Suprapubic skin (tissue), 4 donors: ENCODE results near the gene MAP2K6. TPM values are rescaled to one million over a fixed set of nuclear protein-coding genes. Genes with fewer than 3 reads are reported as not detected.
A peak's percentile ranks its signal among the peaks of the same experiment; 100 is the strongest.

Experiments
- DNase-seq, 2 donors: peaks; one replicate each; pipeline ENCODE4 v3.0.0-alpha.2; 2019; ENCODE audit warnings: low spot score in 2 of 2
- H3K27ac ChIP-seq: fragments of 200-600 bp; sonication (generic); one replicate; pipeline ENCODE4 v1.5.1; 2019
- H3K27me3 ChIP-seq: fragments of 200-600 bp; sonication (generic); one replicate; pipeline ENCODE4 v1.5.1; 2019
- H3K36me3 ChIP-seq: fragments of 200-600 bp; sonication (generic); one replicate; pipeline ENCODE4 v1.5.1; 2019
- H3K4me1 ChIP-seq: fragments of 200-600 bp; sonication (generic); one replicate; pipeline ENCODE4 v1.5.1; 2019
- H3K4me3 ChIP-seq: fragments of 200-600 bp; sonication (generic); one replicate; pipeline ENCODE4 v1.5.1; 2019; ENCODE audit warnings: mild to moderate bottlenecking
- H3K9me3 ChIP-seq: fragments of 200-600 bp; sonication (generic); one replicate; pipeline ENCODE4 v1.5.1; 2019
- CTCF ChIP-seq, 2 donors: fragments of 200-600 bp in 1 of 2; fragments of 450-650 bp in 1 of 2; sonication (generic) in 1 of 2; IDR thresholded peaks; one replicate each; pipeline ENCODE4 v1.5.1; 2016 to 2019; ENCODE audit warnings: antibody characterized with exemption in 2 of 2, mild to moderate bottlenecking in 1 of 2, moderate library complexity in 1 of 2
- EP300 ChIP-seq: sonication (generic); formaldehyde crosslinking; IDR thresholded peaks from one replicate; pipeline ENCODE4 v1.6.1; 2017; ENCODE audit warnings: antibody characterized with exemption
- POLR2A ChIP-seq, 2 donors: fragments of 450-650 bp; IDR thresholded peaks; one replicate each; pipeline ENCODE4 v1.6.1; 2017; ENCODE audit warnings: antibody characterized with exemption in 2 of 2, mild to moderate bottlenecking in 2 of 2, moderate library complexity in 2 of 2
- POLR2AphosphoS5 ChIP-seq, 3 donors: sonication (generic); formaldehyde crosslinking; IDR thresholded peaks; one replicate each; pipeline ENCODE4 v1.6.1; 2017; ENCODE audit warnings: antibody characterized with exemption in 3 of 3
- WGBS: methylation state at CpG from one replicate; pipeline ENCODE4 v1.1.5; 2018; 5-methylcytosine and 5-hydroxymethylcytosine counted together
- total RNA-seq, 4 donors: library from RNA; depleted of rRNA; stranded (reverse); fragments of >200 nt; gene quantifications; one replicate each; pipeline ENCODE4 v1.1.0, GENCODE V29; 2016

The MAP2K6 gene
- total RNA-seq, 4 donors from 2014 or later, result 2.4 to 6.3 (median 3.9) TPM

GRCh38 chr17:69407759-69408158 lies 6.7 kb upstream of the MAP2K6 start:
- no peaks in the 10 kb centered on the region for H3K36me3 ChIP-seq
- DNase-seq, result no peak
- no peaks in the 10 kb centered on the region for H3K4me1 ChIP-seq
- WGBS, result 94% methylated on average over 1 of the region's 1 CpG
- no peaks in the 10 kb centered on the region for H3K27me3 ChIP-seq
- H3K9me3 ChIP-seq, result no peaks in the 10 kb centered on the region
- TF ChIP-seq POLR2AphosphoS5 (IDR thresholded peaks at IDR 0.05) (no peak), CTCF (IDR thresholded peaks at IDR 0.05) (no peak), EP300 (no peak), POLR2A (IDR thresholded peaks at IDR 0.05) (no peak)
- no peak overlapping the region for H3K4me3 ChIP-seq
- no peak overlapping the region for H3K27ac ChIP-seq

DNA sequence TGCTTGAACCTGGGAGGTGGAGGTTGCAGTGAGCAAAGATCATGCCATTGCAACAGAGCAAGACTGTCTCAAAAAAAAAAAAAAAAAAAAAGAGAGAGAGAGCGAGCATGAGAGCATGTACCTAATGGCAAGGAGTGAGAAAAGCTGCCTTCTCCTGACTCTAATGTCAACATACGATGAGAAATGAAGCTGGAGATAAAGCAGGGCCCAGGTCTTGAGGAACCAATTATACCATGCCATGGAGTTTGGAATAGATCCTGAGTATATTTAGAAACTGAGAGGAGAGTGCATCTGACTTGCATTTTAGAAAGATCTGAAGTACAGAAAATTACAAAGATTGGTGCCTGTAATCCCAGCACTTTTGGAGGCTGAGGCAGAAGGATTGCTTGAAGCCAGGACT lies 3.8 kb upstream of the MAP2K6 start:
- DNase-seq, result no peak
- Histone ChIP-seq H3K9me3 (no peaks in the 10 kb centered on the region), H3K4me3 (no peak overlapping the region), H3K36me3 (no peaks in the 10 kb centered on the region), H3K27me3 (no peaks in the 10 kb centered on the region), H3K27ac (no peak overlapping the region), H3K4me1 (peaks cover 10% of the 10 kb centered on the region)
- TF ChIP-seq POLR2AphosphoS5 (IDR thresholded peaks at IDR 0.05), result no peak
- no peak for TF ChIP-seq CTCF (IDR thresholded peaks at IDR 0.05)
- TF ChIP-seq POLR2A (IDR thresholded peaks at IDR 0.05), result no peak
- TF ChIP-seq EP300, result no peak
- 94% methylated on average over 2 of the region's 2 CpGs for WGBS

GRCh38 chr17:69411766-69412165 lies 2.7 kb upstream of the MAP2K6 start:
- DNase-seq, result no peak
- Histone ChIP-seq H3K27ac (no peak overlapping the region), H3K4me1 (peaks cover 21% of the 10 kb centered on the region), H3K4me3 (no peak overlapping the region), H3K9me3 (no peaks in the 10 kb centered on the region), H3K27me3 (no peaks in the 10 kb centered on the region), H3K36me3 (no peaks in the 10 kb centered on the region)
- 73% methylated on average over 4 of the region's 4 CpGs for WGBS
- TF ChIP-seq POLR2A (IDR thresholded peaks at IDR 0.05) (no peak), POLR2AphosphoS5 (IDR thresholded peaks at IDR 0.05) (no peak), CTCF (IDR thresholded peaks at IDR 0.05) (no peak), EP300 (no peak)

DNA sequence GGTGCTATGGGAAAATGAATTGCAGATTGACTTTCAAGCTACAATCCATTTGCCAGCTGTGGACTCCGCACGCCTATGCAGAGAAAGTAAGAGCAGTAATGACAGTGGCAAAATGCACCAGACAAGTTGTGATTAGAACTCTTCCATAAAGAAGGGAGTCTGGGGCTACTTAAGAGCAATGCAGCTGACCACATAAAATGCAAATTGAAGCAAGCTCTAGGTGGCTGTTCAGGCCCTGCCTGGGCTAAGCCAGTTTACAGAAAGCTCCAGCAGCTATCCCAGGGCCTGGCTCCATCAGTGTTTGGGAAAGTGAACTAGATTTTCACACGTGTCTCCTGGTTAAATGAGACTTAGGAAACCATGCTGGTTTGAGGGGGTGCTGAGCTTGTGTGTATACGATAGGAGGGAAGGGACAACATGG lies 2.2 kb upstream of the MAP2K6 start:
- 83% methylated on average over 4 of the region's 4 CpGs for WGBS
- no peak for DNase-seq
- TF ChIP-seq CTCF (IDR thresholded peaks at IDR 0.05) (no peak), POLR2AphosphoS5 (IDR thresholded peaks at IDR 0.05) (no peak), EP300 (no peak), POLR2A (IDR thresholded peaks at IDR 0.05) (no peak)
- Histone ChIP-seq H3K36me3 (no peaks in the 10 kb centered on the region), H3K4me3 (no peak overlapping the region), H3K27ac (no peak overlapping the region), H3K4me1 (peaks cover 23% of the 10 kb centered on the region), H3K9me3 (no peaks in the 10 kb centered on the region), H3K27me3 (no peaks in the 10 kb centered on the region)

DNA sequence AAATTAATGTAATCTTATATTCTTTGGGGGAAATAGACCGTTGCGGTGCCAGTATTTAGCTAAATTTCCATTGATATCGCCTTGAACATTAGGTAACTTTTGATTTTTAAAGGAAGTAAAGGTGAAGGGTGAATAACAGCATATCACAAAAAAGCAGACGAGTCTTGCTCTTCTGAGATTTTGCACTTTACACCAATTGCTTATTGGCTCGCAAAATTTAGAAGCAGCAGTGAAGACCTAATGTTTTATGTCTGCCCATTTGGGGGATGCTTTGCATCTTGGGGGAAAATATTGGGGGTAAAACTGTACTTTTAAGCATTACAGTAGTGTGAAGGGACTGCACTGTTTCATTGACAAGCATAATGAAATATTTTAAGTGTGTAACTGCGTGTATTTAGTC lies 934 bp downstream of the MAP2K6 start:
- Histone ChIP-seq H3K27me3 (no peaks in the 10 kb centered on the region), H3K4me3 (peak overlapping the region; percentile 56), H3K36me3 (no peaks in the 10 kb centered on the region), H3K9me3 (no peaks in the 10 kb centered on the region), H3K27ac (no peak overlapping the region), H3K4me1 (peaks cover 31% of the 10 kb centered on the region)
- DNase-seq, result no peak
- WGBS, result 9% methylated on average over 6 of the region's 6 CpGs
- no peak for TF ChIP-seq CTCF (IDR thresholded peaks at IDR 0.05)
- TF ChIP-seq EP300, result no peak
- no peak for TF ChIP-seq POLR2A (IDR thresholded peaks at IDR 0.05)
- no peak for TF ChIP-seq POLR2AphosphoS5 (IDR thresholded peaks at IDR 0.05)
